HEK293 (cell line): Measurements from ENCODE around the gene TMEM255B.

Experiments used
- CTCF ChIA-PET: fragments of 350-600 bp; formaldehyde crosslinking; extraction: SDS; loops from one replicate; lab custom pipeline; 2021; ENCODE audit warnings: antibody characterized with exemption; lab: Yijun Ruan, JAX
- POLR2A ChIA-PET: fragments of 300-600 bp; formaldehyde crosslinking; extraction: SDS; loops from one replicate; lab custom pipeline; 2020; ENCODE audit warnings: antibody characterized with exemption, inconsistent platforms; lab: Yijun Ruan, JAX
- H3K27ac ChIP-seq: fragments of 200-500 bp; sonication (Bioruptor generic); 2 replicates; pipeline ENCODE4 v1.5.1; 2014; ENCODE audit warnings: low read depth, low read length, control low read depth, inconsistent platforms; ENCODE audit errors: extremely low read depth
- H3K36me3 ChIP-seq, 2 experiments: fragments of 200-500 bp in 1 of 2; sonication (Bioruptor generic) in 1 of 2; 1 replicate in 1 of 2; 2 replicates in 1 of 2; pipeline ENCODE4 v1.5.1; 2014 to 2017; ENCODE audit warnings: inconsistent platforms in 2 of 2, low read length in 2 of 2; ENCODE audit not compliant: control insufficient read depth in 2 of 2, insufficient read depth in 1 of 2
- H3K4me1 ChIP-seq: fragments of 200-500 bp; sonication (Bioruptor generic); 2 replicates; pipeline ENCODE4 v1.5.1; 2014; ENCODE audit warnings: mild to moderate bottlenecking, low read length, inconsistent platforms; ENCODE audit not compliant: control insufficient read depth, insufficient read depth
- H3K4me3 ChIP-seq: 2 replicates; pipeline ENCODE4 v1.5.1; 2011; ENCODE audit warnings: low read depth, mild to moderate bottlenecking, control low read depth, low read length, moderate library complexity
- H3K9me3 ChIP-seq: fragments of 200-500 bp; sonication (Bioruptor generic); 2 replicates; pipeline ENCODE4 v1.5.1; 2014; ENCODE audit warnings: low read depth, low read length, inconsistent platforms; ENCODE audit not compliant: control insufficient read depth, insufficient read depth
- ELK4 ChIP-seq: IDR thresholded peaks from 2 replicates; pipeline ENCODE4 v1.6.1; 2011; ENCODE audit warnings: mild to moderate bottlenecking, low read depth, low read length, borderline replicate concordance
- GLIS2 ChIP-seq: fragments of 450-650 bp; formaldehyde crosslinking; IDR thresholded peaks from 2 replicates; pipeline ENCODE4 v1.5.1; 2016; ENCODE audit warnings: missing biosample characterization, missing genetic modification characterization
- ZBTB1 ChIP-seq: fragments of 450-650 bp; formaldehyde crosslinking; IDR thresholded peaks from 2 replicates; pipeline ENCODE4 v1.5.1; 2016; ENCODE audit warnings: missing biosample characterization, missing genetic modification characterization
- ZBTB48 ChIP-seq: fragments of 450-650 bp; formaldehyde crosslinking; IDR thresholded peaks from 2 replicates; pipeline ENCODE4 v1.5.1; 2016; ENCODE audit warnings: missing biosample characterization, missing genetic modification characterization
- ZNF121 ChIP-seq: fragments of 450-650 bp; formaldehyde crosslinking; IDR thresholded peaks from 2 replicates; pipeline ENCODE4 v1.5.1; 2016; ENCODE audit warnings: missing biosample characterization, missing genetic modification characterization
- ZNF155 ChIP-seq: fragments of 450-650 bp; formaldehyde crosslinking; IDR thresholded peaks from 2 replicates; pipeline ENCODE4 v1.5.1; 2016; ENCODE audit warnings: missing biosample characterization, missing genetic modification characterization
- ZNF19 ChIP-seq: fragments of 450-650 bp; formaldehyde crosslinking; IDR thresholded peaks from 2 replicates; pipeline ENCODE4; 2016; ENCODE audit warnings: missing biosample characterization, missing genetic modification characterization, low read depth
- ZNF221 ChIP-seq: fragments of 450-650 bp; formaldehyde crosslinking; IDR thresholded peaks from 2 replicates; pipeline ENCODE4 v1.5.1; 2017; ENCODE audit warnings: missing biosample characterization, missing genetic modification characterization, borderline replicate concordance
- ZNF280D ChIP-seq: fragments of 450-650 bp; formaldehyde crosslinking; IDR thresholded peaks from 2 replicates; pipeline ENCODE4 v1.5.1; 2016; ENCODE audit warnings: missing biosample characterization, missing genetic modification characterization
- ZNF362 ChIP-seq: fragments of 450-650 bp; formaldehyde crosslinking; IDR thresholded peaks from 2 replicates; pipeline ENCODE4 v1.5.1; 2016; ENCODE audit warnings: missing biosample characterization, missing genetic modification characterization
- ZNF398 ChIP-seq: fragments of 450-650 bp; formaldehyde crosslinking; IDR thresholded peaks from 2 replicates; pipeline ENCODE4 v1.5.1; 2017; ENCODE audit warnings: missing biosample characterization, missing genetic modification characterization
- ZNF530 ChIP-seq: fragments of 450-650 bp; formaldehyde crosslinking; IDR thresholded peaks from 2 replicates; pipeline ENCODE4 v1.5.1; 2016; ENCODE audit warnings: low read depth, missing biosample characterization, missing genetic modification characterization
- ZNF548 ChIP-seq: fragments of 450-650 bp; formaldehyde crosslinking; IDR thresholded peaks from 2 replicates; pipeline ENCODE4 v1.5.1; 2016; ENCODE audit warnings: missing biosample characterization, missing genetic modification characterization
- ZNF585B ChIP-seq: fragments of 450-650 bp; formaldehyde crosslinking; IDR thresholded peaks from 2 replicates; pipeline ENCODE4 v1.5.1; 2016; ENCODE audit warnings: missing biosample characterization, missing genetic modification characterization
- ZNF626 ChIP-seq: fragments of 450-650 bp; sonication (Bioruptor Pico); formaldehyde crosslinking; IDR thresholded peaks from 2 replicates; pipeline ENCODE4 v1.5.1; 2018; ENCODE audit warnings: missing biosample characterization, missing genetic modification characterization, inconsistent platforms
- ZNF664 ChIP-seq: fragments of 450-650 bp; formaldehyde crosslinking; IDR thresholded peaks from 2 replicates; pipeline ENCODE4 v1.5.1; 2016; ENCODE audit warnings: missing biosample characterization, missing genetic modification characterization
- ZNF837 ChIP-seq: fragments of 450-650 bp; formaldehyde crosslinking; IDR thresholded peaks from 2 replicates; pipeline ENCODE4 v1.5.1; 2016; ENCODE audit warnings: missing biosample characterization, missing genetic modification characterization

Gene TMEM255B

GRCh38 chr13:113814435-113814821 lies 55.4 kb downstream of the TMEM255B start:
- Histone ChIP-seq H3K4me3 (no peak overlapping the region), H3K36me3 (no peaks in the 10 kb centered on the region), H3K9me3 (no peaks in the 10 kb centered on the region), H3K27ac (no peak overlapping the region), H3K4me1 (no peaks in the 10 kb centered on the region)
- ChIA-PET POLR2A (interaction anchor here (0.6 kb wide), 1 partner anchor 195 kb away, joined by 3 read pairs; no protein-coding TSS in a partner anchor), CTCF (interaction anchor here (0.7 to 1.2 kb wide), 3 partner anchors 36 to 386 kb away, joined by 3 to 4 read pairs (median 3); no protein-coding TSS in a partner anchor)
- TF ChIP-seq GLIS2 (tag by site-specific recombination) (no peak), ZNF121 (tag by site-specific recombination) (no peak), ZNF837 (no peak), ZNF221 (tag by site-specific recombination) (no peak), ELK4 (no peak)
- TF ChIP-seq, all 188 proteins: peak for 0

GRCh38 chr13:113815151-113816058 lies 56.4 kb downstream of the TMEM255B start:
- Histone ChIP-seq H3K36me3 (no peaks in the 10 kb centered on the region), H3K9me3 (no peaks in the 10 kb centered on the region), H3K27ac (no peak overlapping the region), H3K4me3 (no peak overlapping the region), H3K4me1 (no peaks in the 10 kb centered on the region)
- POLR2A ChIA-PET = no interaction called here
- CTCF ChIA-PET = no interaction called here
- TF ChIP-seq ZNF362 (tag by site-specific recombination) (no peak), ZNF280D (no peak), ZNF585B (tag by site-specific recombination) (no peak), ZNF530 (no peak), ZNF398 (tag by site-specific recombination) (no peak), ZNF626 (no peak), GLIS2 (tag by site-specific recombination) (no peak), ZBTB1 (tag by site-specific recombination) (no peak), ZNF155 (tag by site-specific recombination) (no peak), ZNF548 (tag by site-specific recombination) (no peak), ZNF19 (tag by site-specific recombination) (no peak), ZBTB48 (no peak), ZNF664 (no peak)
